Measurements from ENCODE around the gene SAG. TPM values are rescaled to one million over a fixed set of nuclear protein-coding genes. Genes with fewer than 3 reads are reported as not detected.

SAG gene
- total and polyA plus RNA-seq, 8 donors = 1.5 TPM; not detected in 7

GRCh38 chr2:233339427-233339826 is 31.8 kb downstream of the SAG start:
- TF ChIP-seq EP300 (IDR thresholded peaks at IDR 0.05) (no peak), POLR2A (IDR thresholded peaks at IDR 0.05) (no peak), CTCF (IDR thresholded peaks at IDR 0.05) (no peak), POLR2AphosphoS5 (IDR thresholded peaks at IDR 0.05) (no peak)
- no peaks in the 10 kb centered on the region for H3K27me3 ChIP-seq
- intact Hi-C loops (cut with DNase I; ENCODE audit: low total_unique reads) = no loop called here
- no peaks in the 10 kb centered on the region for H3K9me3 ChIP-seq
- no peaks in the 10 kb centered on the region for H3K36me3 ChIP-seq
- H3K4me1 ChIP-seq = peaks cover 0 to 15% (median 5%) of the 10 kb centered on the region in 4 donors
- no peak overlapping the region for H3K4me3 ChIP-seq
- no peak overlapping the region for H3K27ac ChIP-seq
- no peak for DNase-seq
- 31 to 48% (median 39%) methylated on average over 3 of the region's 3 CpGs for WGBS, 5 donors

DNA sequence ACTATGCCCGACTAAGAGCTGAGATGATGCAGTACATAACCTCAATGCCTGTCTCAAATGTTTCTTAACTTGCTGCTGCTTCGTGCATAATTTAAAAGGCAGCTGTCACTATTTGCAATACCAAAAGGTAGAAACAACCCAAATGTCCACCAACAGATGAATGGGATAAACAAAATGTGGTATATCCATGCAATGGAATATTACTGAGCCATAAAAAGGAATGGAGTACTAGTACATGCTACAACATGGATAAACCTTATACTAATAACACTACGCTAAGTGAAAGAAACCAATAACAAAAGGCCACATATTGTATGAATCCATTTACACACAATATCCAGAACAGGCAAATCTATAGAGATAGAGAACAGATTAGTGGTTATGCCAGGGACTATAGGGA is 33.7 kb downstream of the SAG start:
- Histone ChIP-seq H3K27ac (no peak overlapping the region), H3K9me3 (no peaks in the 10 kb centered on the region), H3K4me3 (no peak overlapping the region), H3K4me1 (peaks cover 0 to 15% (median 5%) of the 10 kb centered on the region in 4 donors), H3K27me3 (no peaks in the 10 kb centered on the region), H3K36me3 (no peaks in the 10 kb centered on the region)
- no peak for TF ChIP-seq POLR2A (IDR thresholded peaks at IDR 0.05)
- no peak for TF ChIP-seq EP300 (IDR thresholded peaks at IDR 0.05)
- TF ChIP-seq CTCF (IDR thresholded peaks at IDR 0.05) = no peak
- TF ChIP-seq POLR2AphosphoS5 (IDR thresholded peaks at IDR 0.05) = no peak
- no peak for DNase-seq
- intact Hi-C loops (cut with DNase I; ENCODE audit: low total_unique reads) = no loop called here
- WGBS, 5 donors = 95 to 99% (median 97%) methylated on average over 3 of the region's 3 CpGs

- no peak for DNase-seq
- H3K36me3 ChIP-seq = no peaks in the 10 kb centered on the region
- no peak for TF ChIP-seq POLR2A (IDR thresholded peaks at IDR 0.05)
- no peak for TF ChIP-seq POLR2AphosphoS5 (IDR thresholded peaks at IDR 0.05)
- TF ChIP-seq CTCF (IDR thresholded peaks at IDR 0.05) = no peak
- TF ChIP-seq EP300 (IDR thresholded peaks at IDR 0.05) = no peak
- intact Hi-C loops (cut with DNase I; ENCODE audit: low total_unique reads) = no loop called here
- no peaks in the 10 kb centered on the region for H3K27me3 ChIP-seq
- no peaks in the 10 kb centered on the region for H3K9me3 ChIP-seq
- no peak overlapping the region for H3K27ac ChIP-seq
- WGBS, 5 donors = 85 to 92% (median 87%) methylated on average over 5 of the region's 5 CpGs
- peaks cover 0 to 15% (median 5%) of the 10 kb centered on the region in 4 donors for H3K4me1 ChIP-seq
- no peak overlapping the region for H3K4me3 ChIP-seq
These were observed 34.7 kb downstream of the SAG start for GRCh38 chr2:233342301-233342700.

DNA sequence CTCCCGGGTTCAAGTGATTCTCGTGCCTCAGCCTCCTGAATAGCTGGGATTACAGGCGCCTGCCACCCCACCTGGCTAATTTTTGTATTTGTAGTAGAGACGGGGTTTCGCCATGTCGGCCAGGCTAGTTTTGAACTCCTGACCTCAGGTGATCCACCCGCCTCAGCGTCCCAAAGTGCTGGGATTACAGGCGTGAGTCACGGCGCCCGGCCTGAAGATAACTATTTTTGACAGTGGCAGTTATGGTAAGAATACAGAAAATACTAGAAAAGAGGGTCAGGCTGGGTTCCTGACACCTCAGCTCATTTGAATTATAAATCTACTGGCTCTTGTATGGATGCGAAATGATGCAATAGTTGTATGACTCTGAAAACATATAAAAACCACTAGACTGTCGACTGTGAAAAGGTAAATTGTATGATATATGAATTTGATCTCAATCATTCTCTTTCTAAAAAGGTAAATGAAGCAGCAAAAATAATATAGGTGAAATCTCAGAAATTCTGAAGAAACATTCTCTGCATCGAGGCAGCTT is 35.6 kb downstream of the SAG start:
- 90 to 97% (median 91%) methylated on average over 15 of the region's 15 CpGs for WGBS, 5 donors
- Histone ChIP-seq H3K4me1 (peaks cover 0 to 15% (median 5%) of the 10 kb centered on the region in 4 donors), H3K4me3 (no peak overlapping the region), H3K9me3 (no peaks in the 10 kb centered on the region), H3K27me3 (no peaks in the 10 kb centered on the region), H3K27ac (no peak overlapping the region), H3K36me3 (no peaks in the 10 kb centered on the region)
- no peak for DNase-seq
- TF ChIP-seq EP300 (IDR thresholded peaks at IDR 0.05) (no peak), CTCF (IDR thresholded peaks at IDR 0.05) (no peak), POLR2A (IDR thresholded peaks at IDR 0.05) (no peak), POLR2AphosphoS5 (IDR thresholded peaks at IDR 0.05) (no peak)
- intact Hi-C loops (cut with DNase I; ENCODE audit: low total_unique reads) = no loop called here

All from stomach (tissue), 9 donors.